ENCODE data around the gene ZNF732. TPM values are rescaled to one million over a fixed set of nuclear protein-coding genes. Genes with fewer than 3 reads are reported as not detected.
A peak's percentile ranks its signal among the peaks of the same experiment; 100 is the strongest.
"Not testable (repeated sequence)": the region's sequence is repeated elsewhere in the genome, so short reads cannot be mapped to it uniquely, and the experiment has no call there.

ZNF732 gene
- total RNA-seq, 1 experiment from 2014 or later = not detected

DNA sequence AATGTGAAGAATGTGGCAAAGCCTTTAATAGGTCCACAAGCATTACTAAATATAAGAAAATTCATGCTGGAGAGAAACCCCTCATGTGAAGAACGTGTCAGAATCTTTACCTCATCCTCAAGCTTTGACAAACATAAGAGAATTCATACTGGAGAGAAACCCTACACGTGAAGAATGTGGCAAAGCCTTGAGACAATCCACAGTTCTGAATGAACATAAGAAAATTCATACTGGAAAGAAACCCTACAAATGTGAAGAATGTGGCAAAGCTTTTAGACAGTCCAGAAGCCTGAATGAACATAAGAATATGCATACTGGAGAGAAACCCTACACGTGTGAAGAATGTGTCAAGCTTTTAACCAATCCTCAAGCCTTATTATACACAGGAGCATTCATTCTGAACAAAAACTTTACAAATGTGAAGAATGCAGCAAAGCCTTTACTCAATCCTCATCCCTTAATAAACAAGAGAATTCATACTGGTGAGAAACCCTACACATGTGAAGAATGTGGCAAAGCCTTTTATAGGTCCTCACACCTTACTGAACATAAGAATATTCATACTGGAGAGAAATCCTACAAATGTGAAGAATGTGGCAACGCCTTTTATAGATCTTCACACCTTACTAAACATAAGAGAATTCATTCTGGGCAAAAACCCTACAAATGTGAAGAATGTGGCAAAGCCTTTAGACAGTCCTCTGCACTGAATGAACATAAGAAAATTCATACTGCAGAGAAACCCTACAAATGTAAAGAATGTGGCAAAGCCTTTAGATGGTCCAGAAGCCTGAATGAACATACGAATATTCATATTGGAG is 51.1 kb downstream of the ZNF732 start:
- no peak for DNase-seq (ENCODE audit: low read depth)

DNA sequence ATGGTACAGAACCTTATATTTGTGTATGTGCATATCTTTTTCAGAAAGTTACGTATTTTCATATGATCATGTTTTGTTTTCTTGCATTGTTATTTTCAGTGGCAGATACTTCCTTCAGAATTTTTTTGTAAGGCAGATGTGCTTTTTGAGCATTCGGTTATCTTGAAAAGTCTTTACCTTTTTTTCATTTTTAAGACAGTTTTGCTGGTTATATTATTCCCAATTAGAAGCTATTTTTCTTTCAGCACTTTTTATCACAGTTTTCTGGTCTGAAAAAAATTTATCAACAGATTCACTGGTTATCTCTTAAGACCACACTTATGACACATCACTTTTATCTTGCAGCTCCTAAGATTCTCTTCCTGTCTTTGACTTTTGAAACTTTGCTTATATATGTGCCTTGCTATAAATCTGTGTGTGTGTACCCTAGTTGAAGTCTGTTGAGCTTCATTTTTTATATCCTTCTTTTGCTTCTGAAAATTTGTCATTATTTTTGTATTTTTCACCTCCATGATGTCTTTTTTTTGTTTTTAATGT is 53.1 kb downstream of the ZNF732 start:
- no peak for DNase-seq (ENCODE audit: low read depth)

DNA sequence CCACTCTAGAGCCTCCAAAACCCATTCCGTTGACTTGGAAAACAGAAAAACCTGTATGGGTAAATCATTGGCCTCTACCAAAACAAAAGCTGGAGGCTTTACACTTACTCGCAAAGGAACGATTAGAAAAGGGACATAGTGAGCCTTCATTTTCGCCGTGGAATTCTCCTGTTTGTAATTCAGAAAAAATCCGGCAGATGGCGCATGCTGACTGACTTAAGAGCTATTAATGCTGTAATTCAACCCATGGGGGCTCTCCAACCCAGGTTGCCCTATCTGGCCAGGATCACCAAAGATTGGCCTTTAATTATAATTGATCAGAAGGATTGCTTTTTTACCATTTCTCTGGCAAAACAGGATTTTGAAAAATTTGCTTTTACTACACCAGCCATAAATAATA is 60.8 kb downstream of the ZNF732 start:
- peak; percentile 9 for DNase-seq (ENCODE audit: low read depth)

DNA sequence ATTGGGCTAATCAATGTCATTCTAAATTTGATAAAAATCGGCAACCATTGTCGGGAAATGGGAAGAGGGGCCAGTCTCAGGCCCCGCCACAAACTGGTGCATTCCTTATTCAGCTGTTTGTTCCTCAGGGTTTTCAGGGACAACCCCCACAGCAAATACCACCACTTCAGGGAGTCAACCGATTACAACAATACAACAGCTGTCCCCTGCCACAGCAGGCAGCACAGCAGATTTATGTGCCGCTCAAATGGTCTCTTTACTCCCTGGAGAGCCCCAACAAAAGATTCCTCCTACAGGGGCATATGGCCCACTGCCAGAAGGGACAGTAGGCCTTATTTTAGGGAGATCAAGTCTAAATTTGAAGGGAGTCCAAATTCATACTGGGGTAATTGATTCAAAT is 61.8 kb downstream of the ZNF732 start:
- no peak for DNase-seq (ENCODE audit: low read depth)

DNA sequence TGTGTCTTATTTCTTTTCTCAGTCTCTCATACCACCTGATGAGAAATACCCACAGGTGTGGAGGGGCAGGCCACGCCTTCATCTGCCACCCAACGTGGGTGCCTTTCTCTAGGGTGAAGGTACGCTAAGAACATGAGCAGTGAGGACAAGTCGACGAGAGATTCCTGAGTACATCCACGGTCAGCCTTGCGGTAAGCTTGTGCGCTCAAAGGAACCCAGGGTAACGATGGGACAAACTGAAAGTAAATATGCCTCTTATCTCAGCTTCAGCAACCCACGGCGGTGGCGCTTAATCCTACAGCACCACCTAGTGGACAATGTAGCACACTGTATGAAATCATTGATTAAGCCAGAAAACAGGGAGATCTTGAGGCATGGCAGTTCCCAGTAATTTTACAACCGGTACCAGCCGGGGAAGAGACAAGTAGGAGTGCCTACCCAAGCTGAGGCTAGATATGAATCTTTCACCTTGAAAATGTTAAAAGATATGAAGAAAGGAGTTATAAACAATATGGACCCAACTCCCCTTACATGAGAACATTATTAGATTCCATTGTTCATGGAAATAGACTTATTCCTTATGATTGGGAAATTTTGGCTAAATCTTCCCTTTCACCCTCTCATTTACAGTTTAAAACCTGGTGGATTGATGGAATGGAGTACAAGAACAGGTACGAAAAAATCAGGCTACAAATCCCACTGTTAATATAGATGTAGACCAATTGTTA is 63.0 kb downstream of the ZNF732 start:
- peak; percentile 52 for DNase-seq (ENCODE audit: low read depth)

DNA sequence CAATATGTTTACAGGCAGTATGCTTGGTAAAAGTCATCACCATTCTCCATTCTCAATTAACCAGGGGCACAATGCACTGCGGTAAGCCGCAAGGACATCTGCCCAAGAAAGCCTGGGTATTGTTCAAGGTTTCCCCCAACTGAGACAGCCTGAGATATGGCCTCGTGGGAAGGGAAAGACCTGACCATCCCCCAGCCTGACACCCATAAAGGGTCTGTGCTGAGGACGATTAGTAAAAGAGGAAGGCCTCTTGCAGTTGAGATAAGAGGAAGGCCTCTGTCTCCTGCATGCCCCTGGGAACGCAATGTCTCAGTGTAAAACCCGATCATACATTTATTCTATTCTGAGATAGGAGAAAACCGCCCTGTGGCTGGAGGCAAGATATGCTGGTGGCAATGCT is 63.9 kb downstream of the ZNF732 start:
- DNase-seq (ENCODE audit: low read depth) = not testable (repeated sequence)

DNA sequence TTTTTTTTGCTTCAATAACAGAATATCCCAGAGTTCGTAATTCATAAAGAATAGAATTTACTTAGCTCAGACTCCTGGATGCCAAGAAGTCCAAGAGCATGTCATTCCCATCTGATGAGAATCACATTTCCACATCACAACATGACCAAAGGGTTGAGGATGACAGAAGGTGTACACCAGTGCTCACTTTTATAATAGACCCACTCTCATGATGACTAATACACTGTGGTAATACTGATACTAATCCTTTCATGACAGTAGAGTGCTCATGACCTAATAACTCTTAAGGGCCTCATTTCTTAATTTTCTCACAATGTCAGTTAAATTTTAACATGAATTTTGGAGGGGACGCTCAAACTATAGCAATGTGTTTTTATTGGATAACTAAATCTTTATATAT is 69.2 kb downstream of the ZNF732 start:
- no peak for DNase-seq (ENCODE audit: low read depth)

DNA sequence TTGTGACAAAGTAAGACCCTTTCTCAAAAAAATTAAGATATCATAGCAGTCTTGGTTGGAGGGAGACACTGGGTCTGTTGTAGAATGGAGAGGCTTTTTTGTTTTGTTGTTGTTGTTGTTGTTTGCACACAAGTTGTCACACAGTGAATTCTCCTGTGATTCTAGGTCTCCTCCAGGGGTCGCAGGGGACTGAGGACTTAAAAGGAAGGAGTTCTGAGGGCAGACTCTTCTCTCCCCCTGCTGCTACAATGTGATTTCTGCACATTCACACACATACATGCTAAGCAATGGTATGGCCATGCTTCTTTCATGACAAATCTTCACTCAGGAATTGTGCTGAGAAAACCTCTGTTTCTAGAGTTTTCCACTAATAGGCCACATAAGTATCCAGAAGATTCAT is 71.1 kb downstream of the ZNF732 start:
- DNase-seq (ENCODE audit: low read depth) = no peak

DNA sequence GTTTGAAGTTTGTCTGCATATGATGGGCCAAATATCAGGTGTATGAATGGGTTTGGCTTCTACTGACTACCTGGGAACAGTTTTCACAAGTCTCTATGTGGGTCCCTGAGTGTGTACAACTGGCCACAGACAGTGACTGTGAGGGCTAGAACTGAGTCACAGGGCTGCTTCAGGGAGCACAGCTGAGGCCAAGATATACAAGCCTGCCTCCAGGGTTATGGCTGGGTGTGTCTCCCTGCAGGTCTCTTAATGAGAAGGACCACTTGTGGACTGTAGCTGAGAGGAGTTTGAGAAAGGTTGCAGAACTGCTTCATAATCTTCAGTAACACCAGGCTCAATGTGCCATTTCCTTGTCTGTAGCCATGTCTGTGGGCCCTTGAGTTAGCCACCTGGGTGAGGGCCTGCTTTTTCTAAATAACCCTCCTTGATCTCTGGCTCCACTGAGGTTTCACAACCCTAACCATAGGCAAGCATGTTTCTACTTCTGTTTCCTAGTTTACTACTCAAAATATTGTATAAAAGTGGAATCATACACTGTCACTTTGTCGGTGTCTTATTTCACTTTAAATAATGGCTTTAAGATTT is 81.3 kb downstream of the ZNF732 start:
- no peak for DNase-seq (ENCODE audit: low read depth)

Other genes with a start within 250 kb of the ZNF732 start
- 7.3 and 8.9 TPM in 2 replicates for gene ZNF718, start 181.0 kb downstream of the ZNF732 start, total RNA-seq (2014; rRNA removed)
- 8.5 and 9.2 TPM in 2 replicates for gene ZNF141, start 32.3 kb upstream of the ZNF732 start, total RNA-seq (2014; rRNA removed)
- gene ZNF721, start 193.7 kb upstream of the ZNF732 start, total RNA-seq (2014; rRNA removed) = 8.8 and 13.2 TPM in 2 replicates
- gene PIGG, start 193.7 kb upstream of the ZNF732 start, total RNA-seq (2014; rRNA removed) = 33.3 and 36.2 TPM in 2 replicates